Progenitor cell of endocrine pancreas (in vitro differentiated cells): ENCODE measurements around the gene IGFBP2. TPM values are rescaled to one million over a fixed set of nuclear protein-coding genes. Genes with fewer than 3 reads are reported as not detected.

Source experiments
- DNase-seq: peaks from one replicate; pipeline ENCODE4 v3.0.0; 2021; ENCODE audit warnings: low spot score; ENCODE audit not compliant: unreplicated experiment
- H3K27ac Mint-ChIP-seq: 2 replicates; pipeline ENCODE4 v1.8.0; 2021; ENCODE audit warnings: mild to moderate bottlenecking, moderate library complexity, mixed read lengths
- H3K27me3 Mint-ChIP-seq: 2 replicates; pipeline ENCODE4 v1.8.0; 2021; ENCODE audit warnings: mixed read lengths
- H3K36me3 Mint-ChIP-seq: 2 replicates; pipeline ENCODE4 v1.8.0; 2022; ENCODE audit warnings: mixed read lengths; ENCODE audit not compliant: insufficient read depth
- H3K4me1 Mint-ChIP-seq: 2 replicates; pipeline ENCODE4 v1.8.0; 2021; ENCODE audit warnings: low read depth, mixed read lengths
- H3K4me3 Mint-ChIP-seq: 2 replicates; pipeline ENCODE4 v1.8.0; 2021; ENCODE audit warnings: low read depth, mild to moderate bottlenecking, moderate library complexity, mixed read lengths
- H3K9me3 Mint-ChIP-seq: 2 replicates; pipeline ENCODE4 v1.8.0; 2021; ENCODE audit warnings: low read depth, mixed read lengths
- total RNA-seq: library from RNA; stranded (reverse); gene quantifications from 2 replicates; pipeline ENCODE4 v1.2.1, GENCODE V29; 2021
- TF ChIP-seq, protein P1 (sequence below): fragments of 200-600 bp; sonication (generic); IDR thresholded peaks from one replicate; pipeline ENCODE4 v1.5.0; 2021; ENCODE audit warnings: antibody characterized with exemption, mild to moderate bottlenecking; ENCODE audit not compliant: unreplicated experiment

Gene IGFBP2
- total RNA-seq, 1 donor from 2014 or later = 249 TPM

DNA sequence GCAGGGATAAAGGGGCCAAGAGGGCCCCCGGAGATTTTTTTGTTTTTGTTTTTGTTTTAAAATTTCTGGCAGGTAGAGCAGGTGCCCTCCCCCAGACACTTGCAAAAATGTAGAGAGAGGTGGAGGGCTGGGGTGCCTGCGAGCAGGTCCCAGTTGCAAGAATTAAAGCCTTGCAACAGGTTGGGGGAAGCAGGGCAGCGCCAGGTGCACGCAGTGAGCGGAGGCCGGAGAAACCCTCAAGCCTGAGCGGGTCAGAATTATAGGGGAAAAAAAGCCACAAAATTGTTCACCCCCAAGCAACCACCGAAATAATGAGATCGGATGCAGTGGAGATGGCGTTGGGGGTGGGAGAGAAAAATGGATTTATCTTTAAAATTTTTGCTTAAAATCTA, 61.6 kb downstream of the IGFBP2 start:
- no peaks in the 10 kb centered on the region for H3K36me3 Mint-ChIP-seq
- H3K4me1 Mint-ChIP-seq = peaks cover 43% of the 10 kb centered on the region
- TF ChIP-seq, protein P1, sequence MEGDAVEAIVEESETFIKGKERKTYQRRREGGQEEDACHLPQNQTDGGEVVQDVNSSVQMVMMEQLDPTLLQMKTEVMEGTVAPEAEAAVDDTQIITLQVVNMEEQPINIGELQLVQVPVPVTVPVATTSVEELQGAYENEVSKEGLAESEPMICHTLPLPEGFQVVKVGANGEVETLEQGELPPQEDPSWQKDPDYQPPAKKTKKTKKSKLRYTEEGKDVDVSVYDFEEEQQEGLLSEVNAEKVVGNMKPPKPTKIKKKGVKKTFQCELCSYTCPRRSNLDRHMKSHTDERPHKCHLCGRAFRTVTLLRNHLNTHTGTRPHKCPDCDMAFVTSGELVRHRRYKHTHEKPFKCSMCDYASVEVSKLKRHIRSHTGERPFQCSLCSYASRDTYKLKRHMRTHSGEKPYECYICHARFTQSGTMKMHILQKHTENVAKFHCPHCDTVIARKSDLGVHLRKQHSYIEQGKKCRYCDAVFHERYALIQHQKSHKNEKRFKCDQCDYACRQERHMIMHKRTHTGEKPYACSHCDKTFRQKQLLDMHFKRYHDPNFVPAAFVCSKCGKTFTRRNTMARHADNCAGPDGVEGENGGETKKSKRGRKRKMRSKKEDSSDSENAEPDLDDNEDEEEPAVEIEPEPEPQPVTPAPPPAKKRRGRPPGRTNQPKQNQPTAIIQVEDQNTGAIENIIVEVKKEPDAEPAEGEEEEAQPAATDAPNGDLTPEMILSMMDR = no peak
- peak overlapping the region; percentile 91 for H3K27ac Mint-ChIP-seq
- no peak for DNase-seq
- peaks cover 3% of the 10 kb centered on the region for H3K27me3 Mint-ChIP-seq
- H3K9me3 Mint-ChIP-seq = no peaks in the 10 kb centered on the region
- peak overlapping the region; percentile 73 for H3K4me3 Mint-ChIP-seq

DNA sequence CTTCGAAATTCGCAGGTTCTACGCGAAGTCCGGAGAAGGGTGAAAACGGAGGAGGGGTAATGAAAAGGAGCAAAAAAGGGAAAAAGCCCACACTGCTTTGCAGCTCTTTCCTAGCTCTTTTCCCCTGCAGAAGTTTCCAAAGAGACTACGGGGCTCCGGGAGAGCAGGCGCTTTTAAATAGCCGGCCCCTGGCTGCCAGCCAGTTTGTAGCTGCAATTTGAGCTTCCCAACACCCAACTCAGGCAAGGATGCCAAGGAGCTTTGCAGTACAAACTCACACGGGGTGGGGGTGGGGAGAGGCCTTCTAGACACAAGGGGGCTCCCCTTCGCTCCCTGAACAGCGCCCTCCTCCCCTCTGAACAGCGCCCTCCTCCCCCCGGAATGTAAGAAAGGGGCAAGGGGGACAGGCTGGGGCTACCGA, 62.2 kb downstream of the IGFBP2 start, which contains the start of gene IGFBP5:
Gene IGFBP5, minus strand, starts transcription at position 149 of the 421 bp plus-strand sequence. CDS start 774 bp downstream, outside the sequence.
- Mint-ChIP-seq H3K27me3 (peaks cover 3% of the 10 kb centered on the region), H3K9me3 (no peaks in the 10 kb centered on the region), H3K27ac (peak within 1 kb of the TSS; percentile 91), H3K4me1 (peaks cover 38% of the 10 kb centered on the region), H3K4me3 (peak within 1 kb of the TSS; percentile 73), H3K36me3 (no peaks in the 10 kb centered on the region)
- TF ChIP-seq, protein P1 = no peak
- no peak for DNase-seq

DNA sequence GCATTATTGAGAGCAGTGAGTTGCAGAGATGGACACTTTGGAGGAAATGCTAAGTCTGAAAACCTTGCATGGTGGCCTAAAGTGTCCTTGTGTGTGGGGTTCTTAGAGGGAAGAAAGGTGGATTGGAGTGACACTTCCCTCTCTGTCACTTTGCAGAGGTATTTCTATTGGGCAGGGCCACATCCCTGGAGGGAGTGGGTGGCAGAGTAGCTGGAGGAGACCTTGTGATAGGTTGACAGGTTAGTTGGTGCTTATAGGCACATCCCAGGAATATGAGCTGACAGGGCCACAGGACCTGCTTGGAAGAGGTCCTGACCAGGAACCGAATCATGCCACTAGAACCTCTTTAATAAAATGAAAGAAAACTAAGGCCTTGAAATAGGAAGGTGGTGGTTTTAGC, 63.1 kb downstream of the IGFBP2 start:
- Mint-ChIP-seq H3K27me3 (peaks cover 3% of the 10 kb centered on the region), H3K27ac (peak overlapping the region; percentile 22), H3K36me3 (no peaks in the 10 kb centered on the region), H3K4me3 (peak overlapping the region; percentile 73), H3K9me3 (no peaks in the 10 kb centered on the region), H3K4me1 (peaks cover 34% of the 10 kb centered on the region)
- TF ChIP-seq, protein P1 = no peak
- DNase-seq = no peak

DNA sequence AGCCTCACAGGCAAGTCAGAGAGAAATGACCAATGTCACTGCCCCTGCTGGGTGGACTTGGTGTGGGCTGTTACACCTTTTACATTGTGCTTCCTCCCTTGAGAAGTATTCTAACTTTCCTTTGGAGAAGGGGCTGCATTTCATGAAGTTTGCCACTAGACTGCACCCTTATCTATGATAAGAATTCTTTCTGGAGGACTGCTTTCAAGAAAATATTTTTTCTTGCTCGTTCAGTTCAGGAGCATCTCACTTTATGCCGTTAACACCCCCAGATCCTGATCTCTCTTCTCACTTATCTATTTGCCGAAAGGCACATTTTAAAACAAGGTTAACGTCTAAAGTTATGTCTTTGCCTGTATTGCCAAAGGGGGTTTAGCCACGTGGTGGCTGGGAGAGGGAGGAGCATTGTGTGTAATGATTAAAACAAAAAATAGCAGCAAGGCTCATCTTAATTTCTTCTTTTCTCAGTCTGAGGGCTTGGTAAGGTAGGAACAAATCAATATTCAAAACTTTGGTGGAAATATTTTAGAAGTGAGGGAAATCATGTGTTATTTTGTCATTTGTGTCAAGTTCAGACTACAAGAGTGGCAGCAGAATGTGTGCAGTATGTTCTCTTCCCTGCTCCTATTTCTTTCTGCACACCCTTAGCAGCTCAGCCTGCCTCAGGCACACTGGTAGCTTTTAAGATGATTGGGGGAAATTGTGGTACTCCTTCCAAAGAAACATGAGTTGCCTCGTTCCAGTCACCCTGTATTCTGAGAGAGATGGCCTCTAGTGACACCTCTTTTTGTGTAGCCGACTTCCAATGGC, 63.7 kb downstream of the IGFBP2 start:
- TF ChIP-seq, protein P1 = peak; percentile 56
- peaks cover 30% of the 10 kb centered on the region for H3K4me1 Mint-ChIP-seq
- H3K27me3 Mint-ChIP-seq = peaks cover 3% of the 10 kb centered on the region
- no peak overlapping the region for H3K4me3 Mint-ChIP-seq
- H3K36me3 Mint-ChIP-seq = no peaks in the 10 kb centered on the region
- DNase-seq = no peak
- peak overlapping the region; percentile 50 for H3K27ac Mint-ChIP-seq
- H3K9me3 Mint-ChIP-seq = no peaks in the 10 kb centered on the region

DNA sequence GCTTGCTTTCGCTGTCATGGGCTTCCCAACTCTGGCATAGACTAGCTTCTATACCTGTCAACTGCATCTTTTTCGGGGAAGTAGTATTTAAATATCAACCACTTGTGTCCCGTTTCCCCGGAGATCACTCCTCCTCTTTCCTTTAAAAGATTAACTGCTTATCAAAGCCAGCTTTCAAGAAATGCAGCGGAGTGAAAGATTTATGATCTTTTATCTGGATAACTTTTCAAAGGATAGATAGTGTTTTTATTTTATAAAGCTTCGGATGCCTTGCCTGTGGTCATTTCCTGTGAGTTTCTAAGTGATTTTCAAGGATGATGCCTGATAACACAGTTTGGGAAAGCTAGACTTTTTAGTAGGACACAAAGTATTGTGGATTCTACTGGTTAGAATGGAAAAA, 65.1 kb downstream of the IGFBP2 start:
- H3K27ac Mint-ChIP-seq = peak overlapping the region; percentile 16
- no peak for DNase-seq
- peaks cover 3% of the 10 kb centered on the region for H3K27me3 Mint-ChIP-seq
- TF ChIP-seq, protein P1 = no peak
- H3K4me1 Mint-ChIP-seq = peaks cover 24% of the 10 kb centered on the region
- no peak overlapping the region for H3K4me3 Mint-ChIP-seq
- no peaks in the 10 kb centered on the region for H3K9me3 Mint-ChIP-seq
- H3K36me3 Mint-ChIP-seq = peaks cover 3% of the 10 kb centered on the region
